ENCODE data around the gene RABGGTA.
A peak's percentile ranks its signal among the peaks of the same experiment; 100 is the strongest.

RABGGTA gene

GRCh38 chr14:24298892-24299254 is 27.5 kb upstream of the RABGGTA start:
- H3K36me3 ChIP-seq (ENCODE audit: insufficient read depth, low read depth, low read length) = peaks cover 42% of the 10 kb centered on the region

GRCh38 chr14:24297190-24297964 is 26.0 kb upstream of the RABGGTA start:
- Histone ChIP-seq H3K4me3 (ENCODE audit: low read length) (no peak overlapping the region), H3K4me1 (ENCODE audit: insufficient read depth, low read length) (0 out of 2 replicates have a peak, but pooled peaks cover 3% of the 10 kb centered on the region), H3K36me3 (ENCODE audit: insufficient read depth, low read depth, low read length) (peaks cover 33% of the 10 kb centered on the region), H3K9ac (ENCODE audit: low read depth, low read length) (no peak overlapping the region), H3K9me3 (ENCODE audit: insufficient read depth, low read depth, low read length) (no peaks in the 10 kb centered on the region), H3K27ac (ENCODE audit: low read length) (no peak overlapping the region), H3K27me3 (ENCODE audit: insufficient read depth, low read length) (no peaks in the 10 kb centered on the region)

More at GRCh38 chr14:24298892-24299254, 27.5 kb upstream of the RABGGTA start:
- no peak overlapping the region for H3K27ac ChIP-seq (ENCODE audit: low read length)
- H3K27me3 ChIP-seq (ENCODE audit: insufficient read depth, low read length) = no peaks in the 10 kb centered on the region
- peak overlapping the region; percentile 91 for H3K4me3 ChIP-seq (ENCODE audit: low read length)
- H3K4me1 ChIP-seq (ENCODE audit: insufficient read depth, low read length) = 0 out of 2 replicates have a peak, but pooled peaks cover 3% of the 10 kb centered on the region
- peak overlapping the region; percentile 78 for H3K9ac ChIP-seq (ENCODE audit: low read depth, low read length)
- no peaks in the 10 kb centered on the region for H3K9me3 ChIP-seq (ENCODE audit: insufficient read depth, low read depth, low read length)

DNA sequence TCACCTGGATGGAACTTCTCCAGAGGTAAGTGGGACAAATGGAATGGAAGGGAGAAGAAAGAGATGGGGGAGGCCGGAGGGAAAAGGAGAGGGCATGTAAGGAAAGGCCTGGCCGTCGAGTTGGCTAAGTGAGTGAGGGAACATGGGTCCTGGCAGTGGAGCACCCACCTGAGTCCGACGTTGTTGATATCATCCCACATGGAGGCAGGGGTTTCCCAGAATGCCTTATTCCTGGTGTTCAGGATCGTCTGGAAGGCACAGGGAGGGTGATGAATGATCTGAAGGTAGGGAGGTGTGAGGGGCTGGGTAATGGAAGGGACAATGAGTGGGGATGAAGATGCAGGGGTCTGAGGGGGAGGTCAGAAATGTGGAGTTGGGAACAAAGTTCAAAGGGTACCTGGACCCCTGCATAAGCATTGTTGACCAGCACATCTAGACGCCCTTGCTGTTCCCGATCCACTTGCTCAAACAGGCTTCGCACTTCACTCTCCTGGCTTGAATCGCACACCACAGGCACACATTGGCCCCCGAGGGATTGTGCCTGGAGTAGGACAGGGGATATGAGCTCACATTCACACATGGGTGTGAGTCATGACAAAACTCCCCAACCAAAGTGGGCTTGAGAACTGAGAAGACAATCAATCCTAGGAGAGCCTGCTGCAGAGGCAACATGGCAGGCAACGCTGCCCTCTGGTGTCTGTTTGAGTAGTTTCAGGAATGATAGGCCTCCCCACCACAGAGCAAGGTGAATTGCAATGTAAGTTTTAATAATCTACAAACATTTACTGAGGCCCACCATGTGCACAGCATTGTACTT is 25.2 kb upstream of the RABGGTA start:
- Histone ChIP-seq H3K9me3 (ENCODE audit: insufficient read depth, low read depth, low read length) (no peaks in the 10 kb centered on the region), H3K4me1 (ENCODE audit: insufficient read depth, low read length) (0 out of 2 replicates have a peak, but pooled peaks cover 3% of the 10 kb centered on the region), H3K9ac (ENCODE audit: low read depth, low read length) (no peak overlapping the region), H3K36me3 (ENCODE audit: insufficient read depth, low read depth, low read length) (peaks cover 32% of the 10 kb centered on the region), H3K27me3 (ENCODE audit: insufficient read depth, low read length) (no peaks in the 10 kb centered on the region), H3K4me3 (ENCODE audit: low read length) (no peak overlapping the region), H3K27ac (ENCODE audit: low read length) (no peak overlapping the region)

- H3K27me3 ChIP-seq (ENCODE audit: insufficient read depth, low read length) = no peaks in the 10 kb centered on the region
- H3K9ac ChIP-seq (ENCODE audit: low read depth, low read length) = no peak overlapping the region
- H3K27ac ChIP-seq (ENCODE audit: low read length) = no peak overlapping the region
- H3K9me3 ChIP-seq (ENCODE audit: insufficient read depth, low read depth, low read length) = no peaks in the 10 kb centered on the region
- no peaks in the 10 kb centered on the region for H3K4me1 ChIP-seq (ENCODE audit: insufficient read depth, low read length)
- H3K4me3 ChIP-seq (ENCODE audit: low read length) = no peak overlapping the region
- H3K36me3 ChIP-seq (ENCODE audit: insufficient read depth, low read depth, low read length) = peaks cover 31% of the 10 kb centered on the region
Observed at GRCh38 chr14:24293525-24293924, 22.1 kb upstream of the RABGGTA start.

DNA sequence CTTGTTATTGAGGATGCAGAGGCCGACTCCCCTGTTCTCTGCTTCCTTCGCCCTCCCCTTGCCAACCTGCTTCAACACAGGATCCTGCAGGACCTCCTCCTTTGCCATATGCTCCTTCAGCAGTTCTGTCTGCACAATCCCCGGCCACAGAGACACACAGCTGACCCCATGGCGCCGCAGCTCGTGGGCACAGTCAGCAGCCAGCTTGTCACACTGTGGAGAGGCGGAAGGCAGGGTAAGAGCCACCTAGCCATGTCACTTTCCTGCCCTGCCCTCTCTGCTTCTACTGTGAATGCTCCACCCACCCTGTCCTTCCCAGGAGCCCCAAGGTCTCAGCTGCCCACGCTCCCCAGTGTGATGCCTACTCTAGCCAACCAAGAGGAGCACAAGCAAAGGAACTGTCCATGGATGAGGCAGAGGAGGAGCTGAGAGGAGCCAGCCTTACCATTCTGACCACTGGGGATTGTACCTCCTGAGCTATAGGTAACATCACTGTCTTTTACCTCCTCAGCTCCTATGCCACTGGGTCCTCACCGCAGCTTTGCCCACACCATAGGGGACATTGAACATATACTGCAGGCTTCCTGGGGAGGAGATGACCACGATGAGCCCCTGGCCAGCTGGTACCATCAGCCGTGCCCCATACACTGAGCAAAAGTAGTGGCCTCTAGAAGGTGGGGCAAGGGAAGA is 20.9 kb upstream of the RABGGTA start:
- Histone ChIP-seq H3K9ac (ENCODE audit: low read depth, low read length) (no peak overlapping the region), H3K36me3 (ENCODE audit: insufficient read depth, low read depth, low read length) (peaks cover 31% of the 10 kb centered on the region), H3K9me3 (ENCODE audit: insufficient read depth, low read depth, low read length) (no peaks in the 10 kb centered on the region), H3K27ac (ENCODE audit: low read length) (no peak overlapping the region), H3K27me3 (ENCODE audit: insufficient read depth, low read length) (no peaks in the 10 kb centered on the region), H3K4me1 (ENCODE audit: insufficient read depth, low read length) (no peaks in the 10 kb centered on the region), H3K4me3 (ENCODE audit: low read length) (no peak overlapping the region)

- Histone ChIP-seq H3K9ac (ENCODE audit: low read depth, low read length) (no peak overlapping the region), H3K9me3 (ENCODE audit: insufficient read depth, low read depth, low read length) (no peaks in the 10 kb centered on the region), H3K36me3 (ENCODE audit: insufficient read depth, low read depth, low read length) (peaks cover 31% of the 10 kb centered on the region), H3K4me1 (ENCODE audit: insufficient read depth, low read length) (no peaks in the 10 kb centered on the region), H3K27me3 (ENCODE audit: insufficient read depth, low read length) (no peaks in the 10 kb centered on the region), H3K27ac (ENCODE audit: low read length) (no peak overlapping the region), H3K4me3 (ENCODE audit: low read length) (no peak overlapping the region)
Observed at GRCh38 chr14:24291446-24292117, 20.2 kb upstream of the RABGGTA start.

DNA sequence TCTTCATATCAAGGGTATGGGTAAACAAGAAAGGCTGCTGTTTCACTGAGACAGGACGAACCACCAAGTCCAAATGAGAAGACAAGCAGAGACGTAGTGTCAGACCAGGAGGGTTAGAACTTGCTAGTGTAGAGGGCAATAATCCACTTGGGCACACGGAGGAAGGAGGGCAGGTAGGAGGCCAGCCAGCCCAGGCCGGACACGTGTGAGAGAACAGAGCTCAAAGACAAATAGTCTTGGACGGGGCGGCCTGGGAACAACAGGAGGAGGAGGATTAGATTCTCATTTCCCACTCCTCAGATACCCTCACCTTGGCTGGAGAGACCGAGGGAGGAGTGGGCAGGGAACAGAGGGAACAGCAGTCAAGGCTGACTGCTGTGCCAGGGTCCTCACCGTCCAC is 19.3 kb upstream of the RABGGTA start:
- Histone ChIP-seq H3K4me1 (ENCODE audit: insufficient read depth, low read length) (no peaks in the 10 kb centered on the region), H3K27me3 (ENCODE audit: insufficient read depth, low read length) (no peaks in the 10 kb centered on the region), H3K36me3 (ENCODE audit: insufficient read depth, low read depth, low read length) (peaks cover 24% of the 10 kb centered on the region), H3K9me3 (ENCODE audit: insufficient read depth, low read depth, low read length) (no peaks in the 10 kb centered on the region), H3K4me3 (ENCODE audit: low read length) (no peak overlapping the region), H3K9ac (ENCODE audit: low read depth, low read length) (no peak overlapping the region), H3K27ac (ENCODE audit: low read length) (no peak overlapping the region)

- Histone ChIP-seq H3K27ac (ENCODE audit: low read length) (no peak overlapping the region), H3K9me3 (ENCODE audit: insufficient read depth, low read depth, low read length) (no peaks in the 10 kb centered on the region), H3K36me3 (ENCODE audit: insufficient read depth, low read depth, low read length) (peaks cover 17% of the 10 kb centered on the region), H3K27me3 (ENCODE audit: insufficient read depth, low read length) (no peaks in the 10 kb centered on the region), H3K9ac (ENCODE audit: low read depth, low read length) (no peak overlapping the region), H3K4me1 (ENCODE audit: insufficient read depth, low read length) (no peaks in the 10 kb centered on the region), H3K4me3 (ENCODE audit: low read length) (no peak overlapping the region)
Observed at GRCh38 chr14:24289649-24290280, 18.4 kb upstream of the RABGGTA start.

DNA sequence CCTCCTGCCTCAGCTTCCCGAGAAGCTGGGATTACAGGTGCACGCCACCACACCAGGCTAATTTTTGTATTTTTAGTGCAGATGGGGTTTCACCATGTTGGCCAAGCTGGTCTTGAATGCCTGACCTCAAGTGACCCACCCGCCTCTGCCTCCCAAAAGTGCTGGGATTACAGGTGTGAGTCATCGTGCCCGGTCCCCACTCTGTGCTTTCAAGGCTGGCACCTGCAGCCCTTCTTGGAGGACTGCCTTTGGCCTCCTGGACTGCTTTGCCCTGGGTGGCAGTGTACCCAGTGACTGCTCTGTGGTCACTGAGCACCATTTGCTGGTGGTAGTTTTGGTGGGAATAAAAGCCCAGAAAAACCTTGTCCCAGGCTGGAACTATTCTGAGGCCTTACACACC is 15.6 kb upstream of the RABGGTA start:
- Histone ChIP-seq H3K27me3 (ENCODE audit: insufficient read depth, low read length) (no peaks in the 10 kb centered on the region), H3K27ac (ENCODE audit: low read length) (no peak overlapping the region), H3K9ac (ENCODE audit: low read depth, low read length) (no peak overlapping the region)

DNA sequence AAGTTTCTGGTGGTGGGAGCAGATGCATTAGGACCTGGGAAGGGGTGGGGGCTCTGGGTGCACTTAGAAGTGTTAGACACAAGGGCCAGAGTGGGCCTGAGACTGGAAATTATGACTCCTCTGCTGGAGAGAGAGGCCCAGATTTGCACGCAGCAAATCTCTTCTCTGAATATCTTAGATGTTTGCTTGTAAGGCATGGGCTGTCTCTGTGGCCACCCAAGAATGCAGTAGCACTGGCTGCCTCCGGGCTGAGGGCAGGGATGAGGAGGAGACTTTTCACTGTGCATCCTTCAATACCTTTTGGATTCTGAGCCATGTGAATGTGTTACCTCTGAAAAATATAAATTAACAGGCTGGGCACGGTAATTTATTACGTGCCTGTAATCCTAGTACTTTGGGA is 14.0 kb upstream of the RABGGTA start:
- Histone ChIP-seq H3K4me3 (ENCODE audit: low read length) (no peak overlapping the region), H3K27me3 (ENCODE audit: insufficient read depth, low read length) (no peaks in the 10 kb centered on the region), H3K36me3 (ENCODE audit: insufficient read depth, low read depth, low read length) (no peaks in the 10 kb centered on the region; the same call in 1 of the 2 replicates), H3K9me3 (ENCODE audit: insufficient read depth, low read depth, low read length) (no peaks in the 10 kb centered on the region), H3K9ac (ENCODE audit: low read depth, low read length) (no peak overlapping the region; the same call in 1 of the 2 replicates), H3K4me1 (ENCODE audit: insufficient read depth, low read length) (no peaks in the 10 kb centered on the region), H3K27ac (ENCODE audit: low read length) (no peak overlapping the region)

More for the DNA sequence above, 15.6 kb upstream of the RABGGTA start:
- no peaks in the 10 kb centered on the region for H3K4me1 ChIP-seq (ENCODE audit: insufficient read depth, low read length)
- no peaks in the 10 kb centered on the region for H3K9me3 ChIP-seq (ENCODE audit: insufficient read depth, low read depth, low read length)
- H3K36me3 ChIP-seq (ENCODE audit: insufficient read depth, low read depth, low read length) = peaks cover 8% of the 10 kb centered on the region
- no peak overlapping the region for H3K4me3 ChIP-seq (ENCODE audit: low read length)

Measured in iPS-20b (cell line).